Measurements from ENCODE around the gene RPS15A. TPM values are rescaled to one million over a fixed set of nuclear protein-coding genes. Genes with fewer than 3 reads are reported as not detected.

The RPS15A gene
- total RNA-seq, 2 donors from 2014 or later, result 836 to 2,411 TPM

DNA sequence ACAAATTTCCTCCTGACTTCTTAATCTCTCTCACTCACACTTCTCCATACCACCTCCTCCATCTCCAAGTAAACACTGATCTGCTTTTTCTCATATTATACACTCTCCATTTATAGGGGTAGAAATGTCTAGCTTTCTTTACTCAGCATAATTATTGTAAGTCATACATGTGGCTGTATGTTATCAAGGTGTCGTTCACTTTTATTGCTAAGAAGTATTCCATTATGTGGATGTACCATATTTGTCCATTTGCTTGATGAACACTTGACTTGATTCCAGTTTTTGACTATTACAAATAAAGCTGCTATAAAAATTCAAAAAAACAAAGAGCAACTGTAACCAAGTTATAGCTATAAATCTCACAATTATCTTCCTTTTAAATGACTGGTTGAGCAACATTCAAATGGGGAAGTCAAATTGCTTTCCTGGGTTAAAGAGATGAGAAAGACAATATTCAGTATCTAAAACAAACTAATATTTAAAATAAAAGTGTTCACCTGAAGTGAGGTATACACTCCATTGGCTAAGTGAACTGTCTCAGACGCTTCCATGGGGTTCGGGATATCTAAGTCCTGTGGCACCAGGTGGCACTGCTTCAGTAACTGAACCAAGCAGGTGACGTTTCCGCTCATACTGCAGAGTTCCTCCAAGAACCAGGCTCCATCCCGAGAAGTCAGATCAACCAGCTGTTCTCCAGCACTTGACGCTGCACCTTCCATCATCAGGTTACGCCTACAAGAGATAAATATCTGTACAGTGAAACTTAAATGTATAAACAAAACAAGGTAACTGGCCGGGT is 43.8 kb upstream of the RPS15A start:
- Histone ChIP-seq H3K9me3 (no peaks in the 10 kb centered on the region), H3K27me3 (replicated peaks; ENCODE audit: insufficient read depth) (no peaks in the 10 kb centered on the region), H3K27ac (no peak overlapping the region), H3K36me3 (peaks cover 13 to 26% of the 10 kb centered on the region in 2 donors), H3K4me3 (no peak overlapping the region), H3K4me1 (replicated peaks) (no peaks in the 10 kb centered on the region)
- WGBS, result 84% methylated on average over 9 of the region's 9 CpGs
- intact Hi-C loops (cut with DNase I), result no loop called here
- DNase-seq (ENCODE audit: low spot score), result no peak
- TF ChIP-seq, protein P1, sequence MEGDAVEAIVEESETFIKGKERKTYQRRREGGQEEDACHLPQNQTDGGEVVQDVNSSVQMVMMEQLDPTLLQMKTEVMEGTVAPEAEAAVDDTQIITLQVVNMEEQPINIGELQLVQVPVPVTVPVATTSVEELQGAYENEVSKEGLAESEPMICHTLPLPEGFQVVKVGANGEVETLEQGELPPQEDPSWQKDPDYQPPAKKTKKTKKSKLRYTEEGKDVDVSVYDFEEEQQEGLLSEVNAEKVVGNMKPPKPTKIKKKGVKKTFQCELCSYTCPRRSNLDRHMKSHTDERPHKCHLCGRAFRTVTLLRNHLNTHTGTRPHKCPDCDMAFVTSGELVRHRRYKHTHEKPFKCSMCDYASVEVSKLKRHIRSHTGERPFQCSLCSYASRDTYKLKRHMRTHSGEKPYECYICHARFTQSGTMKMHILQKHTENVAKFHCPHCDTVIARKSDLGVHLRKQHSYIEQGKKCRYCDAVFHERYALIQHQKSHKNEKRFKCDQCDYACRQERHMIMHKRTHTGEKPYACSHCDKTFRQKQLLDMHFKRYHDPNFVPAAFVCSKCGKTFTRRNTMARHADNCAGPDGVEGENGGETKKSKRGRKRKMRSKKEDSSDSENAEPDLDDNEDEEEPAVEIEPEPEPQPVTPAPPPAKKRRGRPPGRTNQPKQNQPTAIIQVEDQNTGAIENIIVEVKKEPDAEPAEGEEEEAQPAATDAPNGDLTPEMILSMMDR (IDR thresholded peaks at IDR 0.05), result no peak
- TF ChIP-seq POLR2AphosphoS5 (IDR thresholded peaks at IDR 0.05) (no peak), POLR2A (IDR thresholded peaks at IDR 0.05) (no peak)

DNA sequence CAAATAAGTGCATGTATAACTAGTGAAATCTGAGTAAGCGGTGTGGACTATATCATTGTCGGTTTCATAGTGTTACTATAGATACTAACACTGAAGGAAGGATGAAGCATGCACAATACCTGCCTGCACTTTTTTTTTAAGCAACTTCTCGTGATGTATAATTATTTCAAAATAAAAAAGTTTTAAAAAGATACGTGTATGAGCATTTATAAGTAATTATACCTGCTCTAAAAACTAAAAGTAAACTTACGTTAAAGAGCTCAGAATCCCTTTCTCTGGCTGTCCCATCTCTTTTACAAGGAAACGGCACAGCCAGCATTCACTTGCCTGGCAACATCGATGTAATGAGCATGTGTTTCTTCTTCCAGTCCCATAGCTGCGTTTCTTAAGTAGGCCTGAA is 42.5 kb upstream of the RPS15A start:
- Histone ChIP-seq H3K27ac (no peak overlapping the region), H3K9me3 (no peaks in the 10 kb centered on the region), H3K4me1 (replicated peaks) (no peaks in the 10 kb centered on the region), H3K36me3 (peaks cover 13 to 20% of the 10 kb centered on the region in 2 donors), H3K27me3 (replicated peaks; ENCODE audit: insufficient read depth) (no peaks in the 10 kb centered on the region), H3K4me3 (no peak overlapping the region)
- DNase-seq (ENCODE audit: low spot score), result no peak
- TF ChIP-seq, protein P1 (IDR thresholded peaks at IDR 0.05), result no peak
- TF ChIP-seq POLR2A (IDR thresholded peaks at IDR 0.05), result no peak
- TF ChIP-seq POLR2AphosphoS5 (IDR thresholded peaks at IDR 0.05), result no peak
- intact Hi-C loops (cut with DNase I), result no loop called here
- 86% methylated on average over 8 of the region's 8 CpGs for WGBS

DNA sequence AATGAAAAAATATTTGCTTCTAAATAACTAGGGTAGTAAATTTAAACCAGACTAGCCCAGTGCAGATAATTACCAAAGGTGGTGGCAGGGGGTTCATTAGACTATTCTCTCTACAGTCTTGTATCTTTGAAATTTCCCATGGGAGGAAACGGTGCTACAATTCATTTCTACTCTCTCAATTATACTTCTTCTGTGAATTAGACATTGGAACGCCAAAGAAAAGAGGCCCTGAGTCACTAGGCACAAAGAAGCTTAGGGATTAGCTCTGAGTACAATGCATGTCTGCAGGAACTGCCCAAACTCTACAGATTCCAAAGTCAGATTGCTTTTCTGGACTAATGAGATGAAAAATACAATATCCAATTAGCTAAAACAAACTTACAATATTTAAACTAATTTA is 41.9 kb upstream of the RPS15A start:
- H3K27ac ChIP-seq, result no peak overlapping the region
- TF ChIP-seq POLR2AphosphoS5 (IDR thresholded peaks at IDR 0.05), result no peak
- TF ChIP-seq POLR2A (IDR thresholded peaks at IDR 0.05), result no peak
- TF ChIP-seq, protein P1 (IDR thresholded peaks at IDR 0.05), result no peak
- H3K4me3 ChIP-seq, result no peak overlapping the region
- H3K36me3 ChIP-seq, result peaks cover 13 to 20% of the 10 kb centered on the region in 2 donors
- no peaks in the 10 kb centered on the region for H3K27me3 ChIP-seq (replicated peaks; ENCODE audit: insufficient read depth)
- no peak for DNase-seq (ENCODE audit: low spot score)
- intact Hi-C loops (cut with DNase I), result no loop called here
- no peaks in the 10 kb centered on the region for H3K4me1 ChIP-seq (replicated peaks)
- 79% methylated on average over 2 of the region's 2 CpGs for WGBS
- no peaks in the 10 kb centered on the region for H3K9me3 ChIP-seq

DNA sequence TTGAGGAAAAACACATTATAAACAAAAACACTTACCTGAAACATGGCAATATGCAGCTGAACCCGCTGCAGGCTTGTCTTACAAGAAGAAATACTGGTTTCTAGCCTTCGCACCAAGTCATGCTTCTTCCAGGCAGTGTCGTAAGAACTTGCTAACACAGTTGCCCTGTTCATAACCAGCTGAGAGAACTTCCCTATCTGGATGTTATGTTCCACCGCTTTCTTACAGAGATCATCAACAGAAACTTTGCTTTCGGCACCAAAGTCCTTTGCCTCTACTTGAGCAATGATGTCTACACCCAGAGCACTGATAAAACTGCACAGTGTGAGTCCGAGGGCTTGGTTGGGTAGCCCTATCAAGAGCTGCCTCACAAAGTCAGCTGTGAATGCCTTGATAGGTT is 39.1 kb upstream of the RPS15A start:
- DNase-seq (ENCODE audit: low spot score), result no peak
- 97% methylated on average over 6 of the region's 6 CpGs for WGBS
- Histone ChIP-seq H3K36me3 (peaks cover 0 to 2% of the 10 kb centered on the region in 2 donors), H3K27ac (no peak overlapping the region), H3K27me3 (replicated peaks; ENCODE audit: insufficient read depth) (no peaks in the 10 kb centered on the region), H3K4me3 (no peak overlapping the region), H3K4me1 (replicated peaks) (no peaks in the 10 kb centered on the region), H3K9me3 (no peaks in the 10 kb centered on the region)
- TF ChIP-seq, protein P1 (IDR thresholded peaks at IDR 0.05), result no peak
- TF ChIP-seq POLR2AphosphoS5 (IDR thresholded peaks at IDR 0.05) (no peak), POLR2A (IDR thresholded peaks at IDR 0.05) (no peak)
- intact Hi-C loops (cut with DNase I), result no loop called here

DNA sequence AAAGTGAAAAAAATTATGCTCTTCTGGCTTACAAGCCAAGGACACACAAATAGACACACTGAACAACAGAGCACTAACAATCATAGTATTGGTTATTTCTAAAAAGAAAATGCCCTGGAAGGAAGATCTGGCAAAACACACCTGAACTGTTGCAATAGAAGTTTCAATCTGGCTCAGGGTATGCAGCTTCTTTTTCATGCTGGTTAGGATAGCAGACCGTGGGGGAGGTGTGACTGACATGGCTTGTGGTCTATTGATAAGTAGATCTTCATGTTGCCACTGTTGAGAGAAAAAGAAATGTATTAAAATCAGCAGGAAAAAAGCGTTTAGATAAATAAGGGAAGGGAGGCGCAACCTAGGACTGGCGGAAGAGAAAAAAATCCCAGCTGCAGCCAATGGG is 37.8 kb upstream of the RPS15A start:
- no peaks in the 10 kb centered on the region for H3K9me3 ChIP-seq
- intact Hi-C loops (cut with DNase I), result no loop called here
- no peak for DNase-seq (ENCODE audit: low spot score)
- no peak for TF ChIP-seq POLR2A (IDR thresholded peaks at IDR 0.05)
- TF ChIP-seq, protein P1 (IDR thresholded peaks at IDR 0.05), result no peak
- no peak for TF ChIP-seq POLR2AphosphoS5 (IDR thresholded peaks at IDR 0.05)
- no peak overlapping the region for H3K27ac ChIP-seq
- 87% methylated on average over 4 of the region's 4 CpGs for WGBS
- no peaks in the 10 kb centered on the region for H3K27me3 ChIP-seq (replicated peaks; ENCODE audit: insufficient read depth)
- H3K4me1 ChIP-seq (replicated peaks), result no peaks in the 10 kb centered on the region
- H3K36me3 ChIP-seq, result no peaks in the 10 kb centered on the region
- no peak overlapping the region for H3K4me3 ChIP-seq

Data from prostate gland (tissue), 2 donors.